T47D (cell line): ENCODE results near the gene RBM26.
"Not testable (repeated sequence)": the region's sequence is repeated elsewhere in the genome, so short reads cannot be mapped to it uniquely, and the experiment has no call there.

Experiments
- DNase-seq, 2 experiments: peaks; one replicate each; pipeline versions ENCODE4 v3.0.0 to v3.0.0-alpha.2; 2011 to 2012; ENCODE audit warnings: low read depth in 1 of 2, low spot score in 1 of 2
- JUND ChIP-seq: IDR thresholded peaks from 2 replicates; pipeline ENCODE4 v1.6.1; 2012; ENCODE audit warnings: low read depth
- in situ Hi-C: cut with HindIII; loops from 2 replicates; pipeline ENCODE4 v1.10.0; 2016; ENCODE audit warnings: low sequenced_read_pairs, low pct_unique_long_range_greater_than_20kb

RBM26 gene

GRCh38 chr13:79365981-79366380, 40.1 kb downstream of the RBM26 start:
- TF ChIP-seq JUND = no peak
- DNase-seq = no peak
- in situ Hi-C loops = no loop called here

GRCh38 chr13:79361299-79361698, 44.8 kb downstream of the RBM26 start:
- in situ Hi-C loops = no loop called here
- TF ChIP-seq JUND = no peak
- DNase-seq = no peak

GRCh38 chr13:79360095-79360494, 46.0 kb downstream of the RBM26 start:
- no peak for DNase-seq
- no peak for TF ChIP-seq JUND
- in situ Hi-C loops = no loop called here

- DNase-seq = no peak
- in situ Hi-C loops = no loop called here
- no peak for TF ChIP-seq JUND
These were observed 47.0 kb downstream of the RBM26 start for GRCh38 chr13:79359064-79359463.

- no peak for DNase-seq
- TF ChIP-seq JUND = no peak
- in situ Hi-C loops = no loop called here
These were observed 51.8 kb downstream of the RBM26 start for GRCh38 chr13:79354285-79354684.

GRCh38 chr13:79353693-79354092, 52.4 kb downstream of the RBM26 start:
- no peak for TF ChIP-seq JUND
- in situ Hi-C loops = no loop called here

GRCh38 chr13:79352107-79352506, 53.9 kb downstream of the RBM26 start:
- in situ Hi-C loops = no loop called here

More at GRCh38 chr13:79353693-79354092, 52.4 kb downstream of the RBM26 start:
- DNase-seq = no peak

GRCh38 chr13:79349608-79350007, 56.4 kb downstream of the RBM26 start:
- in situ Hi-C loops, DNase-seq: not testable (repeated sequence)

More at GRCh38 chr13:79352107-79352506, 53.9 kb downstream of the RBM26 start:
- no peak for TF ChIP-seq JUND
- DNase-seq = no peak

- DNase-seq = no peak
- in situ Hi-C loops = no loop called here
- no peak for TF ChIP-seq JUND
These were observed 57.0 kb downstream of the RBM26 start for GRCh38 chr13:79349011-79349410.

- no peak for DNase-seq
- no peak for TF ChIP-seq JUND
- in situ Hi-C loops = no loop called here
These were observed 59.6 kb downstream of the RBM26 start for GRCh38 chr13:79346300-79346914.

- no peak for DNase-seq
- no peak for TF ChIP-seq JUND
- in situ Hi-C loops = no loop called here
These were observed 64.9 kb downstream of the RBM26 start for GRCh38 chr13:79341202-79341601.

- no peak for DNase-seq
- in situ Hi-C loops = no loop called here
- TF ChIP-seq JUND = no peak
These were observed 65.6 kb downstream of the RBM26 start for GRCh38 chr13:79340490-79340889.

GRCh38 chr13:79338343-79338742, 67.7 kb downstream of the RBM26 start:
- no peak for TF ChIP-seq JUND
- in situ Hi-C loops = no loop called here
- DNase-seq = no peak

GRCh38 chr13:79336966-79337365, 69.1 kb downstream of the RBM26 start:
- in situ Hi-C loops = no loop called here
- no peak for DNase-seq
- no peak for TF ChIP-seq JUND
